Endothelial cell (in vitro differentiated cells): Measurements from ENCODE around the gene CCDC180. TPM values are rescaled to one million over a fixed set of nuclear protein-coding genes. Genes with fewer than 3 reads are reported as not detected.

Experiments
- DNase-seq: peaks from one replicate; pipeline ENCODE4 v3.0.0; 2021; ENCODE audit warnings: low spot score
- H3K27ac Mint-ChIP-seq: one replicate; pipeline ENCODE4 v1.8.0; 2021; ENCODE audit warnings: mixed read lengths, inconsistent platforms; ENCODE audit not compliant: unreplicated experiment
- H3K27me3 Mint-ChIP-seq: one replicate; pipeline ENCODE4 v1.8.0; 2021; ENCODE audit warnings: mild to moderate bottlenecking, moderate library complexity, mixed read lengths, inconsistent platforms; ENCODE audit not compliant: unreplicated experiment
- H3K36me3 Mint-ChIP-seq: one replicate; pipeline ENCODE4 v1.8.0; 2021; ENCODE audit warnings: mild to moderate bottlenecking, low read depth, mixed read lengths, inconsistent platforms; ENCODE audit not compliant: unreplicated experiment
- H3K4me1 Mint-ChIP-seq: one replicate; pipeline ENCODE4 v1.8.0; 2021; ENCODE audit warnings: mild to moderate bottlenecking, mixed read lengths, inconsistent platforms; ENCODE audit not compliant: unreplicated experiment
- H3K4me3 Mint-ChIP-seq: one replicate; pipeline ENCODE4 v1.8.0; 2021; ENCODE audit warnings: mild to moderate bottlenecking, mixed read lengths, inconsistent platforms; ENCODE audit not compliant: unreplicated experiment
- H3K9me3 Mint-ChIP-seq: one replicate; pipeline ENCODE4 v1.8.0; 2021; ENCODE audit warnings: mixed read lengths, inconsistent platforms; ENCODE audit not compliant: unreplicated experiment
- CTCF ChIP-seq: fragments of 200-600 bp; sonication (generic); IDR thresholded peaks from one replicate; pipeline ENCODE4 v1.5.0; 2021; ENCODE audit warnings: antibody characterized with exemption; ENCODE audit not compliant: unreplicated experiment
- total RNA-seq: library from RNA; stranded (reverse); fragmentation: NEBNext Ultra II Directional; extraction: Animal tissue kit (Norgen Biotek cat#: 25700); gene quantifications from one replicate; pipeline ENCODE4 v1.2.1, GENCODE V29; 2021; ENCODE audit not compliant: unreplicated experiment

The CCDC180 gene
- total RNA-seq, 1 donor from 2014 or later = 7.7 TPM

GRCh38 chr9:97293207-97293721 lies 14.2 kb upstream of the CCDC180 start:
- peak; percentile 43 for DNase-seq
- Mint-ChIP-seq H3K27ac (peak overlapping the region; percentile 64), H3K4me1 (peaks cover 35% of the 10 kb centered on the region), H3K27me3 (peaks cover 7% of the 10 kb centered on the region), H3K36me3 (peaks cover 44% of the 10 kb centered on the region), H3K4me3 (peak overlapping the region; percentile 32), H3K9me3 (no peaks in the 10 kb centered on the region)
- TF ChIP-seq CTCF = no peak

GRCh38 chr9:97293818-97294217 lies 13.6 kb upstream of the CCDC180 start:
- Mint-ChIP-seq H3K27me3 (peaks cover 7% of the 10 kb centered on the region), H3K4me3 (no peak overlapping the region), H3K4me1 (peaks cover 35% of the 10 kb centered on the region), H3K27ac (peak overlapping the region; percentile 64), H3K36me3 (peaks cover 40% of the 10 kb centered on the region), H3K9me3 (no peaks in the 10 kb centered on the region)
- no peak for DNase-seq
- TF ChIP-seq CTCF = no peak

GRCh38 chr9:97297889-97298288 lies 9.6 kb upstream of the CCDC180 start:
- Mint-ChIP-seq H3K27ac (no peak overlapping the region), H3K4me1 (peaks cover 32% of the 10 kb centered on the region), H3K27me3 (peaks cover 2% of the 10 kb centered on the region), H3K36me3 (peaks cover 21% of the 10 kb centered on the region), H3K4me3 (no peak overlapping the region), H3K9me3 (no peaks in the 10 kb centered on the region)
- no peak for TF ChIP-seq CTCF
- DNase-seq = no peak

- H3K27me3 Mint-ChIP-seq = no peaks in the 10 kb centered on the region
- no peak for TF ChIP-seq CTCF
- DNase-seq = no peak
- H3K27ac Mint-ChIP-seq = no peak overlapping the region
- H3K9me3 Mint-ChIP-seq = no peaks in the 10 kb centered on the region
- H3K36me3 Mint-ChIP-seq = peaks cover 14% of the 10 kb centered on the region
- peaks cover 17% of the 10 kb centered on the region for H3K4me1 Mint-ChIP-seq
- no peak overlapping the region for H3K4me3 Mint-ChIP-seq
Observed at GRCh38 chr9:97299809-97300414, 7.5 kb upstream of the CCDC180 start.

- no peak for DNase-seq
- Mint-ChIP-seq H3K9me3 (no peaks in the 10 kb centered on the region), H3K36me3 (peaks cover 8% of the 10 kb centered on the region), H3K4me3 (no peak overlapping the region), H3K27ac (no peak overlapping the region), H3K4me1 (peaks cover 10% of the 10 kb centered on the region), H3K27me3 (no peaks in the 10 kb centered on the region)
- TF ChIP-seq CTCF = no peak
Observed at GRCh38 chr9:97300586-97300985, 6.9 kb upstream of the CCDC180 start.
